Tongue (tissue), 2 donors: ENCODE results near the gene TMEM101. TPM values are rescaled to one million over a fixed set of nuclear protein-coding genes. Genes with fewer than 3 reads are reported as not detected.
"Not testable (repeated sequence)": the region's sequence is repeated elsewhere in the genome, so short reads cannot be mapped to it uniquely, and the experiment has no call there.

Experiments
- DNase-seq: peaks from one replicate; pipeline ENCODE4 v3.0.0-alpha.2; 2015
- total RNA-seq: library from RNA; depleted of rRNA; stranded (reverse); fragments of >200 nt; gene quantifications from one replicate; pipeline ENCODE4 v1.2.3, GENCODE V29; 2014

The TMEM101 gene
- total RNA-seq, 1 donor from 2014 or later, result 45.3 TPM

DNA sequence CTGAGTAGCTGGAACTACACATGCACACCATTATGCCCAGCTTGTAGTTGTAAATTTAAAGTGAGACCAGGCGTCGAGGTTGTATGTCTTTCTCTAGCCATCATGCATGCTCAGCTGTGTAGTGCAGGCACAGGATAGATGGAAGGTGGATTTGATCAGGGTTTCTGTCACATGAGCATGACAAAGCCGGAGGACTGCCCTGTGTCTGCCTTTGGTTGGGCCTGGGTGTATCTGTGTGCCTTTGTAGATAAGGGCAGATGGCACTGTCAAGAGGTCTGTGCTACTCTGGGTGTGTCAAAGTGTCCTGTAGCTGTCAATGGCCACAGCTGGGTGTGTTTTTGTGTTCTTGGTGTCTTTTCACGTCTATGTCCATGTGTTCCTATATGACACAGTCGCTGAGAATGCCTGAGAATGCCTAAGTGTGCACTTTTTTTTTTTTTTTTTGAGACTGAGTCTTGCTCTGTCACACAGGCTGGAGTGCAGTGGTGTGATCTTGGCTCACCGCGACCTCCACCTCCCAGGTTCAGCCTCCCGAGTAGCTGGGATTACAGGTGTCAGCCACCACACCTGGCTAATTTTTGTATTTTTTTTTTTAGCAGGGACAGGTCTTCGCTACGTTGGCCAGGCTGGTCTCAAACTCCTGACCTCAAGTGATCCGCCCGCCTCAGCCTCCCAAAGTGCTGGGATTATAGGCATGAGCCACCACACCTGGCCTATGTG lies 14.5 kb downstream of the TMEM101 start:
- DNase-seq, result no peak

DNA sequence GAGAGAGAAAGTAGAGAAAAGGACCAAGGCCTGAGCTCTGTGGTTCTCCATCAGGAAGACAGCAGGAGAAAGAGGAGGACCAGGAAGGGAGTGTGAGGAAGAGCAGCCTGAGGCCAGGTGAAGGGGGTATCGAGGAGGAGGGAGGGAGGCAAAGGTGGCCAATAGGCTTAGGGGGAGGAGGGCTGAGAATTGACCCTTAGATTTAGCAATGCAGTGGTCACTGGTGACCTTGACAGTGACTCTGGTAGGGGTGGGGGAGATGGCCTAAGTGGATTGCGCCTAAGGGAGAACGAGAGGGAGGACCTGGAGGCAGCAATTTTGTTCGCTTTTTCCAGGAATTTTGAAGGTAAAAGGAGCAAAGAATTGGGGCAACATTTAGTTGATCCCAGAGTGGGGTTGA lies 15.7 kb downstream of the TMEM101 start:
- no peak for DNase-seq

DNA sequence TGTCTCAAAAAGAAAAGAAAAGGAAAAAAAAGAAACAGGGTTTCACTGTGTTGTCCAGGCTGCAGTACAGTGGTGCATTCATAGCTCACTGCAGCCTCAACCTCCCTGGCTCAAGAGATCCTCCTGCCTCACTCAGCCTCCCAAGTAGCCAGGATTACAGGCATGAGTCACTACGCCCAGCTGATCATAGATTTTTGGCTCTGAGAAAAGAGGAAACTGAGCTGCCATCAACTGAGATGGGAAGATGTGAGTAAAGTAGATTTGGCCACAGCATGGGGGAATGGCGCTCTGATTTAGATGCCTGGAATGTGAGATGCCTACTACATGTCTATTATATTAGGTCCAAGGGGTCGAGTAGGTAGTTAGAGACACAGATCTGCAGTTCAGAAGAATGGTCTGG lies 16.2 kb downstream of the TMEM101 start:
- no peak for DNase-seq

DNA sequence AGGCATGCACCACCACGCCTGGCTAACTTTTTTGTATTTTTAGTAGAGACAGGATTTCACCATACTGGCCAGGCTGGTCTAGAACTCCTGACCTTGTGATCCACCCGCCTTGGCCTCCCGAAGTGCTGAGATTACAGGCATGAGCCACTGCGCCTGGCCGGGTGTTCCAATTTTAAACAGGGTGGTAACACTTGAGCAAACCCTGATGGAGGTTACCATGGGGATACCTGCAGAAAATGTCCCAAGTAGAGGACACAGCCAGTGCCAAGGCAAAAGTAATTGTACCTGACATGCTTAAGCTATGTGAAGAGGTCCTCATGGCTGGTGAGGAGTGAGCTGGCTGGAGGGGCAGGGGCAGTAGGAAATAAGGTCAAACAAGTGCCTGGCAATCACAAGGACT lies 17.6 kb downstream of the TMEM101 start:
- not testable (repeated sequence) for DNase-seq

DNA sequence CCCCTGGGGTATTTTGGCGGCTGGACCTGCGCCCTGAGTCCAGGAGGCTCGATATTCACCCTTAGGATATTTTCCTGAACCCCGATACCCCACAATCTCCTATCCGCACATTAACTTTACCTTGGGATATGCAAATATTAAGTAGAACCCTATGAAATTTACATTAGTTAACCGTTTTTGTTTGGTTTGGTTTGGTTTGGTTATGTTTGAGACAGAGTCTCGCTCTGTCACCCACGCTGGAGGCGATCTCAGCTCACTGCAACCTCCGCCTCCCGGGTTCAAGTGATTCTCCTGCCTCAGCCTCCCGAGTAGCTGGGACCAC lies 19.7 kb downstream of the TMEM101 start:
- DNase-seq, result no peak

DNA sequence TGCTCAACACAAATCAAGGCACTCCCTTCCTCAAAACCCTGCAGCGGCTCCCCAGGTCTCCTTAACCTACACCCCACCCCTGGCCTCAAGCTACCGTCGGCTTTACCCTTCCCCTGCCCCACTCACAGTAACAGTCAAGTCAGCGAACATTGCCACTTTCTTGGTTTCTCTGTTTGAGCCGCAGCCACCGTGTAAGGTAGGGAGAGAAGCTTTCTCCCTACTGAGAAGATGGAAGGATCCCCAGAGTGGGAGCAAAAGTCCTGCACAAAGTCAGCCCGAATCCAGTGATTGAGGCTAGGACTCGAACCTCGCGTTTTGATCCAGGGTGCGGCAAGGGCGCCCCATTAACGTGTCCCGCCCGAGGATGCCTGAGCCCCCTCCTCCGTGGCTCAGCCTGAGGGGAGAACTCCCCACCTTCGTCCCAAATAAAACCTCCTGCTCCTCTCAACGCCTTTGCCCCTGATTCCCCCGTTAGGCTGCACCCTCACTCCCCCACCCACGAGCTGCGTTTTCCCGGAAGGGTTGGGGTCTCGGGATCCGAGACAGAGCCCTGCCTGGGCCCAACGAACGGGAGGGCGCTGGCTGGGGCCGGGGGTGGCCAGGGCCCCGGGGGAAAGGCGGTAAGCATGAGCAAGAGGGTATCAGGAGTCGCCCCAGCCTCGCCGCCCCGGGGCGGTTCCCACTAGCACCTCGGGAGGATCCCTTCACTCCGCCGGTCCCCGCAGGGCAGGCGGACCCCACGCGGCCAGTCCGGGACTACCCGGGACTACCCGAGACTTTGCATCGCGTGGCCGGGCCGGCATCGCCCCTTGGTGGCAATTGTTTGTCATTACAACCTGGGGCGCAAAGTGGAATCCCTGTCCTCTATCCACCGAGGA lies 20.3 kb downstream of the TMEM101 start:
- peak; percentile 61 for DNase-seq

DNA sequence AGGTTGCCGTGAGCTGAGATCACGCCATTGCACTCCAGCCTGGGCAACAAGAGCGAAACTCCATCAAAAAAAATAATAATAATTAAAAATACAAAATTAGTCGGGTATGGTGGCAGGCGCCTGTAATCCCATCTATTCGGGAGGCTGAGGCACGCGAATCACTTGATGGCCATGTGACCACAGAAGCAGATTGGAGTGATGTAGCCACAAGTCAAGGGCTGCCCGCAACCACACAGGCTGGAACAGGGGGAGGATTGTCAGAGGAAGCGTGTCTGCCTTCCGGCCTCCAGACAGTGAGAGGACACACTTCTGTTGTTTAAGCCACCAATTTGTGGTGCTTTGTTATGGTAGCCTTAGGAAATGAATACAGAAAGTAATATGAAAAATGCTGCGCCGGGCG lies 22.1 kb downstream of the TMEM101 start:
- DNase-seq, result no peak

DNA sequence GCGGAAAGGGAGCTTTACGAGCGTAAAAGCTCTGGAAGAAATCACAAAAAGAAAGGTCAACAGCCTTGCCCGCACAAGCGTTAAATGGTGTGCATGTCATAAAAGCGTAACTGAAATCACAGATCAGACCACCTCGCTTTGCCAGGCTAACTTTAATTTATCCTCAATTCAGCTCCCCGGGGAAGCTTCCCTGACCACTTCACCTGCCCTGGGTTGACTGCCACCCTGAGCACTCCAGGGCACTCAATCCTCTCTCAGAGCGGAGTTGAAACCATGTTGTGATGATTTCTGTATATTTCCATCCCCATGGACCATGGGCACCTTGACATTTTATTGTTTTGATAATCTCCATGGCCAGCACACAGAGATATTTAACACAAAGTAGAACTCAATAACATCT lies 26.5 kb downstream of the TMEM101 start:
- no peak for DNase-seq

DNA sequence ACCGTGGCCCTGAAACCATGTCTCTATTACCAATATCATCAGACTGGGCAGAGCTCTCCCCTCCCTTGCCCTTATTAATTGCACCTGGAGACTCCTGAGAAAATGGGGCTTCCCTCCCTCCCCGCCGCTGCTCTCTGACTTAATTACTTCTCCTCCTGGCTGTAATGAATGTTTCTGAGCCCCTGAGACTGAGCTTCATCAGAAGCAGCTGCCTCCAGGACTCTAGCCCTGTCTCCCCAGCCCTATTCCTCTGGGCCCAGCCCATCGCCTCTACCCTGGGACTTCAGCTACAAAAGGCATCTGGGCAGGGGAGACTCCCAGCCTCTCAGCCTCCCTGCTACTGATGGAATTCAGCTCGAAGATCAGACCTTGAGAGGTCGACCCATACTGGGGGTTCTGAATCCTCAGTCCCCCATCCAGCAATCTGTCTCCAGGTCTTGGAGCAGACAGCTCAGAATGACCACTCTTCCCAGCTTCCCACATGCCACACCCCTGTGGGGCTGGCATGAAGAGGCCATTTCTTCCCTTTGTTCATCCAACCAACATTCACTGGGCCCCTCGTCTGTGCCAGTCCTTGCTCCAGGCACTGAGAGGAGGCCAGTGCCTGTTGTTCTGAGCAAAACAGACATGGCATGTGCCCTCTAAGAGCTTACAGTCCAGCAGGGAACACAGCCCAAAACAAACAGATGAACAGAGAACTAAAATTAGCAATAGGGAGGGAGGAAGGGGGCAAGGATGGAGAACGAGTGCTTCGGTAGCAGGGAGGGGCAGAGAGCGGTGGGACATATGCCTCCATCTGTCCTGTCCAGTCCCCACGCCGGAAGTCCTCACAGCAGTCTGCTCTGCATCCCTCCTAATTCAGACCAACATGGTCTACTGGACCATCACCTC lies 27.4 kb downstream of the TMEM101 start:
- DNase-seq, result no peak

DNA sequence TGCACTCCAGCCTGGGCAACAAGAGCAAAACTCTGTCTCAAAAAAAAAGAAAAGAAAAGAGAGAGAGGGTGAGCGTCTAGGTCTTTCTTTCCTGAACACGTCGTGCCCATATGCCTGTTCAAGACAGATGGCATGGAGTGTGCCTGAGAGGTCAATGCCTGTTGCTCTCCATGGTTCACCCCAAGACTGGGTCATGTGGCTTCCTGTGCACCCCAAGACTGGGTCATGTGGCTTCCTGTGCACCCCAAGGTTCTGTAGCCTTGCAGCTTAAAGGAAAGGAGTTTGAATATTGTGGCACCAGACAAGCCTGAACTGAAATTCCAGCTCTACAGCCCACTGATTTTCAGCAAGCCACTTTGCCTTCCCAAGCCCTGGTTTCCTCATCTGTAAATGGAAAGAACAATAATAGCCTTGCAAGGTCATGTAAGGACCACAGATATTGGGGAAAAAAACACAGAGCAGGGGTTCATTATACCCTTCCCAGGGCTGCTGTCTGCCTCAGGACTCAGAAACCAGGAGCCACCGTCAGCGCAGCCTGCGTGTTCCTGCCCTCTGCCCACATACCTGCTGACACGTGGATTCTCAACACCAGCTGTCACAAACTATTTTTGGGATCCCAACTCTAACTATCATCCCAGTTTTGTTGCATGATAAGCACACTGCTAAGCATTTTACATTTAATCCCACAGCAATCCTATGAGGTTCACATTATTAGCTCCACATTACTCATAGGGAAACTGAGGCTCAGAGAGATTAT lies 28.4 kb downstream of the TMEM101 start:
- DNase-seq, result no peak

DNA sequence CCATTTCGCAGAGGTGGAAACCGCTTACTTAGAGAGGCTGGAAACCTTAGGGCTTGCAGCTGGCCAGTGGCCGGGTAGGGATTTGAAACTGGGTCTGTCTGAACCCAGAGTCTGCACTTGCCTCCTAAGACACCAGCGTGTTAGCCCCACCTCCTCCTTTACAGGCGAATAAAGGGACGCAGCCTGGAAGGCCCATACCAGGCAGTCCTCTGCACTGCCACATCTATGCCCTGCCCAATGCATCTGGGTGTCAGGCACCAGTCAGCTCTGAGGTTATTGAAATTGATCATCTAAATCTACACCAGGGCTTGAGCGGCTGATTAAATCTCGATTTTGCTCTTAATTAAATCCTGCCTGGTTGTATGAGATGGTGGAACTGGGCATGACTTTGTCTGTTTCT lies 30.2 kb downstream of the TMEM101 start:
- no peak for DNase-seq

DNA sequence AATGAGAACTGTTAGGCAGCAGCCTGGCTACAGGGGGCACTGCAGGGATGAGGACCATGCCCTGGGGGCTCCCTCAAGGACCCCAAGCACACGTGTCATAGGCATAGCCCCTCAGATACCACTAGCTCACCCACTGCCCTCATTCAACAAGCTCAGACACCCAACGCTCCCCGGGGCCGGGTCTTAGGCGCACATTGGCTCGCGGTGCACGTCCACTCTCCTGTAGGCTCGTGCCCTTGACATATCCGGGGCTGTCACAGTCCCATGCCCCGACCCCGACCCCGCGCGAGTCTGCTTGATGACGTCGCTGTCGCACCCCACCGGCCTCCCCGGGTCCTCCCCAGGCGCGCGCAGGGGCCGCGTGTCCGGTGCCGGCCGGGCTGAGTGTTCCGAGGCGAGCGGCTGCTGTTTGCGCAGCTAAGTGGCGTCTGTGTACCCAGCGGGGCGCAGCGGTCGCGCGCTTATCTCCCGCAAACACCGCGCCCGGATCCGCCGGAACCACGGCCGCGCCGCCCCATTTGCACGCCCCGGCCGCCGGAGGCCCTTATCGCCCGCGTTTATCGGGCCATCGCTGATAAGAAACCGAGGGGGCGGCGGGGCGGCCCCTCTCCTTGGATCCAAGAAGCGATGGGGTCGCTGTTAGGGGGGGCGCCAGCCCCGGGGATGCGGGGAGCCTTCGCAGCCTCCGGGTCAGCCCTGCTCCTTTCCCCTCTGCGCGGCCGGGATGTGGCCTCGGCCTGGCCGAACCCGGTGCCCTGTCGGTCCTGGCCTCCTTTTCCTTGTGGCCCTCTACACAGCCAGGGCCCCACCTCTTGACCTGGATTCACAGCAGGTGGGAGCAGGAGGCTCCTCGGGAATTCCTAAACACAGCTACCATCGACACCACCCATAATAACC lies 31.0 kb downstream of the TMEM101 start:
- no peak for DNase-seq

DNA sequence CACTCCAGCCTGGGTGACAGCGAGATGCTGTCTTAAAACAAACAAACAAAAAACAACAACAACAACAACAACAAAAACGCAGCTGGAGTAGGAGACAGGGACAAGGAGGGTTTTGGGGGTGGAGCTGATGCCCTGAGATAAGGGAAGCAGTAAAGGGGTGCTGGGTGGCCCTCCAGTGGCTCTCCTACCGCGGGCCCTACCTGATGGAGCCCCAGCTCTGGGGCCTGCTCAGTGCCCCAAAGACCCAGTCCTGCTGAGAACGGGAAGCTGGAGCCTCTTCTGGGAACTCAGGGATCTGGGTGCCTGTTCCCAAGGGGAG lies 31.6 kb downstream of the TMEM101 start:
- DNase-seq, result no peak

DNA sequence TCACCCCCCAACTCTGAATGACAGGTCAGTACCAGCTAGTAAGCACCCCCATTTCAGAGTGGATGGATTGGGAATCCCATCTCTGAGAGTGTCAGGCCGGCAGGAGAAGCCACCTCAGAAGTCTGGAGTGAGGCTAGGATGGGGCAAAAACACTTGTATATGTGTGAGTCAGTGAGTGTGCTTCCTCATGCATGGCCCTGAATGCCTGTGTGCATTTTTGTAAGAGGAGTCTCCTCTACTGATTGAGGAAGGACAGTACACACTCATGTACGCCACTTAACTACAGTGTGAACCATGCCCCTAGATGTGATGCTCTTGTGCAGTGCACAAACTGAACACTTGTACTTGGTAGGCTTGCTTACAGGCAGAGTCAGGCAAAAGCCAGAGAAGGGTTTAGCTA lies 32.6 kb downstream of the TMEM101 start:
- no peak for DNase-seq

DNA sequence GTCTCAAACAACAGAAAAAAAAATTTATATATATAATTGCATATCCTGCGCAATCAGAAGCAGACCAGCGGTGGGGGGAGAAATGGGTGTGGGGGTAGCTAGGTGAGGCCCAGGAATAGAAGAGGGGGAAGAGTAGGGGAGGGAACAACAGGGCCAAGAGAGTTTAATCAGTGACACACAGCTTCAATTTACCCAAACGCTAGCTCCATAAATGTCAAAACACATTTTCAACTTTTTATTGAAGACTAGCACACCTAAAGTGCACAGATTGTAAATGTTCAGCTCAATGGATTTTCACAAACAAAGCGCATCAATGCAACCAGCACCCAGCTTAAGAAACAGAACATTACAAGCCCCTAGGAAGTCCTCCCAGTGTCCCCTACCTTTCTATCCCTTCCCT lies 35.1 kb downstream of the TMEM101 start:
- no peak for DNase-seq

DNA sequence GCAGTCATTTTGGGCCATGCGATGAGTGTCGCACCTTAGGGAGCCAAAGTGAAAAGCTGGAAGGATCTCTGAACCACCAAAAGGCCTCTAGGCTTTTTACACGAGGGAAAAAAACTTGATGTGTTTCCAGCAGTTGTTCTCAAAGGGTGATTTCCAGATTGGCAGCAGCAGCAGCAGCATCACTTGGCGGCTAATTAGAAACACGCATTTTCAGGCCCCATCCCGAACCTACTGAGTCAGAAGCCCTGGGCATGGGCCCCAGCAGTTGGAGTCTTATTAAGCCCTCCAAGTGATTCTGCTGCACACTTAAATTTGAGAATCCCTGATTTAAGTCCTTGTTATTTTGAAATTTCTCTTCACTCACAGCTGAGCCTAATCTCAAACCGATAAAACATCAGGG lies 35.8 kb downstream of the TMEM101 start:
- no peak for DNase-seq

DNA sequence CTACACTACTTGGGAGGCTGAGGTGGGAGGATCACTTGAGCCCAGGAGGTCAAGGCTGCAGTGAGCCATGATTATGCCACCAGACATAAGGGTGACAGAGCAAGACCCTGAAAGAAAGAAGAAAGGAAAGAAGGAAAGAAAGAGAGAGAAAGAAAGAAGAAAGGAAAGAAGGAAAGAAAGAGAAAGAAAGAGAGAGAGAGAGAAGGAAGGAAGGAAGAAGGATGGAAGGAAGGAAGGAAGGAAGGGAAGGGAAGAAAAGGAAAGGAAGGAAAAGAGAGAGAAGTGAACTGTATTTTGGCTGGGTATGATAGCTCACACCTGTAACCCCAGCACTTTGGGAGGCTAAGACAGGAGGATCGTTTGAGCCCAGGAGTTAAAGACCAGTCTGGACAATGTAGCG lies 36.7 kb downstream of the TMEM101 start:
- no peak for DNase-seq

DNA sequence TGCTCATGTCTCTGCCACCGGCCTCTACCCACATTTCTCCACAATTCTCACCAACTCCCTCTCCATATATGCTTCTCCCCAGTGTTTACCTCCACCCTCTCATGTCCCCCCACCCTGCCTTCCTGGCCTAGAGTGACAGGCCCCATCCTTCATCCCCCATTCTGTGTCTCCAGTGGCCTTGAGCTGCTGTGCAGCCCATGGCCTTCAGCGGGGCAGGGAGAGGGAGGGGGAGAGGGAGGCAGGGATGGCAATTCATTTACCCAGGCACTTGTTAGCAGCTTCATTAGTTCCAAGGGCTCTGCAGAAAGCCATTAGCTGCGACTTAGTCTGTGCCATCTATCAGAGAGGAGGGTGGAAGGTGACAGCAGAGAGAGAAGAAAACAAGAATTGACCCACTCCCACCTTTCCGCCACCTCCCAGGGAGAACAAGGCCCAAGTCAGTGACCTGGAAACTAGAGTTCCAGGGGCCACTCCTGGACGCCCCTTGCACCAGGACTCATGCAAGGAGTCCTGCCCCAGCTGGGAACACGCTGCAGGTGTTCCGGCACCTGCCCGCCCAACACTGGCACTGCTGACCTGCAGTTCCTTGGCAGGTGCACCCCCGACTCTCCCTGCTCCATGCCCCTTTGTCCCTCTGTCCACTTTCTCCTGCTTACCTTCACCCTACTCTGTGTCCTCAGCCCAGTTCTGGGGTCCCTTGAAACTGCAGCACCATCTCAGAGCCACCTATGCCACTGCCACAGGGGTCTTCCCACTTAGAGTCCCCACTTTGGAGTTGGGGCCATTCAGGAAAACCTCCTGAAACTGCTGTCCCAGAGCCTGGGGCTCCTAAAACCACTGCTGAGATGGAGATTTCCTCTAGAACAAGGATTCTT lies 37.6 kb downstream of the TMEM101 start:
- no peak for DNase-seq

DNA sequence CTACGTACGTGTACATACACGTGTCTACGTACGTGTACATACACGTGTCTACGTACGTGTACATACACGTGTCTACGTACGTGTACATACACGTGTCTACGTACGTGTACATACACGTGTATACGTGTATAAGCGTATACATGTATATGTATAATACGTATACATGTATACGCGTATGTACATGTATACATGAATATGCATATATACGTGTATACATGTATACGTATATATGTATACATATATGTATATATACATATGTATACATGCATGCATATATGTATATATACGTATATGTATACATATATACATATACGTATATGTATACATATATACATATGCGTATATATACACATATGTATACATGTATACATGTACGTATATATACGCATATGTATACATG lies 38.9 kb downstream of the TMEM101 start:
- no peak for DNase-seq
